ENCODE results near the gene RERE. TPM values are rescaled to one million over a fixed set of nuclear protein-coding genes. Genes with fewer than 3 reads are reported as not detected.

RERE gene
- 76.0 and 77.0 TPM in 2 replicates for total RNA-seq

GRCh38 chr1:8817412-8818324, at the start of gene RERE:
RERE (minus strand) TSS chr1:8817640.
- intact Hi-C loops (cut with micrococcal nuclease), result loop anchor here (1.0 to 2.0 kb wide), 3 partner anchors 61 to 117 kb away; partner anchors contain the start of gene ENO1

DNA sequence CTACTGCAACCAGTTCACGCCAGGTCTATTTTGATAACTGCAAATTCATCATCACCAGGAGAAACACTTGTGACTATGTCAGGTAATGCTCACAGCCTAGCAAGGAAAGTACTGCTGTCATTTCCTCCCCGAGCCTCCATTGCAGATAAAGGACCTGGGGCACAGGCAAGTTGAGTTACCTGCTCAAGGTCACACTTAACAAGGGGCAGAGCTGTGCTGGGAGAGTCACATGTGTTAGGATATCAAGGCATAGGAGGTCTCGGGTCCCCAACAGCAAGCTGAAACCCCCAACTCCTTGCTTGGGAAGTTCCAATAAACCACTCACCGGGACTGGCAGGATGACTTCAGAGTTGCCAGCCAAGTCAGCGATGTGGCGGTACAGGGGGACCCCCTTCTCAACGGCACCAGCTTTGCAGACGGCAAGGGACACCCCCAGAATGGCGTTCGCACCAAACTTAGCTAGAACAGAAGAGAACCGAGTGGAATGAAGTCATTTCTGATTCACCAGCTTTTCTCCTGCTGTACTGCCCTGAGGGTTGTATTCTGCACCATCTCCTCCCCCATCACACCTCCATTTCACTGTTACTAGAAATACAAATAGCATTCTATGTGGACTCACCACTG, 49.5 kb upstream of the RERE start:
- intact Hi-C loops (cut with micrococcal nuclease), result no loop called here

DNA sequence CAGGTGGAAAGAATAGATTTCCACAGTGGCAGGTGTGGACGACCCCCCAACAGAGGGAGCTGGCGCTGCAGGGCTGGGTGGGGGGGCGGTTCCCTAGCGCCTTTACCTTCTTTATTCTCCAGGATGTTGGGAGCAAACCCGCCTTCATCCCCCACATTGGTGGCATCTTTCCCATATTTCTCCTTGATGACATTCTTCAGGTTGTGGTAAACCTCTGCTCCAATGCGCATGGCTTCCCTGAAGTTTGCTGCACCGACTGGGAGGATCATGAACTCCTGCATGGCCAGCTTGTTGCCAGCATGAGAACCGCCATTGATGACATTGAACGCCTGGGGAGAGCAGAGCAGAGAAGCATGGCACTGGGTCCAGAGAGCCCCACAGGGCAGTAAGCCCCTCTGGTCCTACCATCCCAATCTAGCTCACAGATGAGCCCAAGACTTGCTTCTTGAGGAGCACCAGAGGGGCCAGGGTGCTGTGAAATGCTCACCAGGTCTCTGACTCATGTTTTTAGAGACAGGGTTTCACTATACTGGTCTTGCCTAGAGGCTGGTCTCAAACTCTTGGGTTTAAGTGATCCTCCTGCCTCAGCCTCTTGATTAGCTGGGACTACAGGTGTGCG, 48.8 kb upstream of the RERE start:
- intact Hi-C loops (cut with micrococcal nuclease), result no loop called here

DNA sequence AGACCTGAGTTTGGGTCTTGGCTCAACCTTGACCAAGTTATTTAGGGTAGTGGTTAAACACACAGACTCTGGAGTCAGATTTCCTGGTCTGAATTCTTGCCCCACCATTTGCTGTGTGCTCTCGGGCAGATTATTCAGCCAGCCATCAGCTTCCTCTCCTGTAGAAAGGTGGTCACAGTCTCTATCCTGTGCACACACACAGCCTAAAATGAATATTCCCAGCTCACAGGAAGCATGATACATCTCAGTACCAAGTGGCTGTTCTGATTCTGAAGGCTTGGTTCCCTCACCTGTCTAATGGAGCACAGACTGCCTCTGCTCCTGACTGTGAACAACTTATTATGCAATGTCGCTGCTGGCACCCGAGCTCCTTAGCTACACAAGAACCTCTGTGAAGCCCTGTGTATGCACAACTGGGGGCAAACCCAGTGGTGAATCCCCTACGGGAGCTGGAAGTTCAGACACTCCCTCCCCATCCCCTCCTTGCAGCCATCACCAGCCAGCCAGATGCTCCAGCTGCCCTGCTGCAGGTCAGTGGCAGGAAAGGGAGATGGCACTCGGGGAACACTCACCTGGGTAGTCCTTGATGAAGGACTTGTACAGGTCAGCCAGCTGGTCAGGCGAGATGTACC, 47.4 kb upstream of the RERE start:
- intact Hi-C loops (cut with micrococcal nuclease), result no loop called here

DNA sequence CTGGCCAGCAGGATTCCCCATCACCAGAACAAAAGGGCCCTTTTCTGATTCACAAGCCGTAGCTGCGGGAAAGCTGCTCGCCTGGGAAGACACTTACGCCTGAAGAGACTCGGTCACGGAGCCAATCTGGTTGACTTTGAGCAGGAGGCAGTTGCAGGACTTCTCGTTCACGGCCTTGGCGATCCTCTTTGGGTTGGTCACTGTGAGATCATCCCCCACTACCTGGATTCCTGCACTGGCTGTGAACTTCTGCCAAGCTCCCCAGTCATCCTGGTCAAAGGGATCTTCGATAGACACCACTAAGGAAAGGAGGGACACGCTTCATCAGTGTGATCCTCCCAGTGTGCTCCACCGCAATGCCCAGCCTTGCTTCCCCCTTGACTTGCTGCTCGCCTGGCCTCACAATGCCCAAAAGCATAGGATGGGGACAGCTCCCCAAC, 46.4 kb upstream of the RERE start:
- intact Hi-C loops (cut with micrococcal nuclease), result no loop called here

DNA sequence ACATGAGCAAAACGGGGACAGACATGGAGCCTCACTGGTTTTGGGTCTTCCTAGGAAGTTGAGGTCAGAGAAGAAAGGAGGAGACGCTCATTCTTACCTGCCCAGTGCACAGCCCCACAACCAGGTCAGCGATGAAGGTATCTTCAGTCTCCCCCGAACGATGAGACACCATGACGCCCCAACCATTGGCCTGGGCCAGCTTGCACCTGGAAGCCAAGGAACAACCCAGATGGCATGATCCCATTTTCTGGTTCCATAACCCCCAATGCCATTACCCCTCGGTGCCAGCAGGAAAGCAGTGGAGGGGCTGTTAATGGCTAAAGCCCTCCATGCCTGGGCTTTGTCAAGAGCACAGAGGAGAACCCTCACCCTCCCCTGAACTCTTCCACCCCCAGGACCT, 45.7 kb upstream of the RERE start:
- intact Hi-C loops (cut with micrococcal nuclease), result no loop called here

DNA sequence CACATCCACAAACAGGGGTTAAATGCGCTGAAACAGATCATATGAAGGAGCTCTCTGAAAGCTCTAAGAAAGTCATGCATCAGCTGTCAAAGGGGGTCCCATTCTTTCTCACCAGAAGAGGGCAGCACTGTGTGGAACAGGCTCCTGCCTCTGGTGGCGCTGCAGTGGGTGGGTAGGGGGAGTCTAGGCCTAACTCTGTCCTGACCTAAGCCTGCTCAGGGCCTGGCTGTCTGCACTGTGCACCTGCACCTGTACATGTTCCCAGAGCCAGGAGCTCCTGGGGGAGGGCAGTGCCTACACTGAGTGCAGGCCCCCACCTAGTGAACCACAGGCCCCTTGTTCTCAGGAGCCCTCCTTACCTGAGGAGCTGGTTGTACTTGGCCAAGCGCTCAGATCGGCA, 45.1 kb upstream of the RERE start:
- intact Hi-C loops (cut with micrococcal nuclease), result no loop called here

DNA sequence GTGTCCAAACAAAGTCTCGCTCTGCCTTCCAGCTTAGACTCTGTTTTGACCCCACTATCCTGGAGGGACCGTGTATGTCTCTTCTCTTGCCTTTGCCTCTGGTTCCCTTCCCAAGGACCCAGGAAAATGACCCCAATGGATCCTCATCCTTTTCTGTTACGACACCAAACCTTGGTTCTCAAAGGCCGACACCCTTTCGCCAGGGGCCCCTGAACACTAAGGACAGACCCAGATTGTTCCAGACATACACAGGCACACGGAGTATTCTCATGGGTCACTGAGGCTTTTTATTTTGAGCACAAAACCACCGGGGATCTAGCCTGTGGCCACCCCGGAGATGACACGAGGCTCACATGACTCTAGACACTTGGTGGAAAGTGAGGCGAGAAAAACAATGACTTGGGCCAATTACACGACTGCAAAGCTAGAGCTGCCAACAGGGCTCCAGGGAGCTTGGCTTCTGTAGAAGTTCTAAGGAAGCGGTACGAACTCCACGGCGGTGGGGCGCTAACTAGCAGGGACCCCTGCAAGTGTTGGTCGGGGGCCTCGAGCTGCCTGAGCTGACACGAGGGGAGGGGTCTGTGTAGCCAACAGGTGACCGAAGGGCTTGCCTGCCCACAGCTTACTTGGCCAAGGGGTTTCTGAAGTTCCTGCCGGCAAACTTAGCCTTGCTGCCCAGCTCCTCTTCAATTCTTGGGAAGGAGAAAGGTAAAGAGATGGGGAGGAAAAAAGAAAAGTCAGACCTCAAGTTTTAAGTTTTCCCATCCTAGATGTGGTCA, 43.5 kb upstream of the RERE start:
- intact Hi-C loops (cut with micrococcal nuclease), result no loop called here

GRCh38 chr1:8858888-8859706, 41.7 kb upstream of the RERE start:
- intact Hi-C loops (cut with micrococcal nuclease), result loop anchor here (2.0 kb wide), 3 partner anchors 18 to 146 kb away; no protein-coding TSS in a partner anchor

- intact Hi-C loops (cut with micrococcal nuclease), result loop anchor here (2.0 kb wide), 3 partner anchors 19 to 147 kb away; no protein-coding TSS in a partner anchor
These were observed 40.8 kb upstream of the RERE start for GRCh38 chr1:8858112-8858668.

DNA sequence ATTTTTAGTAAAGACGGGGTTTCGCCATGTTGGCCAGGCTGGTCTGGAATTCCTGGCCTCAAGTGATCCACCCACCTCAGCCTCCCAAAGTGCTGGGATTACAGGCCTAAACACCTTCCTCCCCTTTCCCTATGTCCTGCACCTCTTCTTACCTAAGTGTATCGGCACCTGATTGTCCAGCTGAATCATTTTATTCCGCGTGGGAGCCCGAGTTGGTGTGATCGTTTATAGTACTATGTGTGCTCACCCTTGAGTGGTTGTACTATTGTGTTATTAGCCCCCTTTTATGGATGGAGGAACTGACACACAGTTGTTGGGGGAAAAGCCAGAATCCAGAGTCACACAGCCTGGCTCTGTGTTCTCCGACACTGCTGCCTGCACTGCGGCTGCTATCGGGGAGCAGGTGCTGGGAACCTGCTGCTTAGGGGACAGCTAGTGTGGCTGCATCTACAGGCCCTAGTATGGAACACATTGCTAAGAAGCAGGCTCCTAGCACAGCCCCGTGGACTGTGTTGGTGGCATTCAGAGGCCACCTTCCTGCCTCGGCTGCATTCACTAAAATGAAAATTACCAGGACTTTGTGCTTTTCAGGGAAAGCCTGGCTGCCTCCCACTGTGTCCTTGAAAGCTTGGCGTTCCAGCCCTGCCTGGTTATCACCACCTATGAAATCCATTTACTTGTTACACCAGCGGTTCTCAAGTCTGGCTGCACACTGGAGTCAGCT, 39.4 kb upstream of the RERE start:
- intact Hi-C loops (cut with micrococcal nuclease), result no loop called here

DNA sequence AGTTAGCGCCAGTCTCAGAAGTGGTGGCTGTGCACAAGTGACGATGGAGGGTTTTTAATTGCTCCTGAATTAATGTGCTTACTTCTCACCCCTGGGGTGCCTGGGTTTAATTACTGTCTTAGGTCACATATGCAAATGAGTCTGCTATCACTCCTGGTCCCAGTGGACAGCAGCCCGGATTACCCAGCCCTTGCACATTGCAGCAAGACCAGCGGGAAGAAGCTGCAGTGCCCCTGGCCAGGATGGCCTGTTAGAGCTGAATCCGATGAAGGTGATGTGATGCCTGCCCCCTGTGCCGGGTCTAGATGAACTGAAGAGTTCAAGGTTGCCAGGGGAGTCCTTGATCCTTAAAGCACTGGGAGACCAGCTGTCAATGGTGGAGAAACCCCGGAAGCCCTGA, 36.8 kb upstream of the RERE start:
- intact Hi-C loops (cut with micrococcal nuclease), result no loop called here

DNA sequence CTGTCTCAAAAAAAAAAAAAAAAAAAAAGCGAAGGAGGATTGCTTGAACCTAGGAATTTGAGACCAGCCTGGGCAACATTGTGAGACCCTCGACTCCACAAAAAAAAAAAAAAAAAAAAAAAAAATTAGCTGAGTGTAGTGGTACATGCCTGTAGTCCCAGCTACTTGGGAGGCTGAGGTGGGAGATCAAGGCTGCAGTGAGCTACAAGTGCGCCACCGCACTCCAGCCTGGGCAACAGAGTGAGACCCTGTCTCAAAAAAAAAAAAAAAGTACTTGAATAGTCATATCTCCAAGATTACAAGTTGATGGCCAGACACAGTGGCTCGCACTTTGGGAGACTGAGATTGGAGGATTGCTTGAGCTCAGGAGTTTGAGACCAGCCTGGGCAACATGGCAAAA, 33.6 kb upstream of the RERE start:
- intact Hi-C loops (cut with micrococcal nuclease), result no loop called here

GRCh38 chr1:8848663-8849386, 31.4 kb upstream of the RERE start:
- intact Hi-C loops (cut with micrococcal nuclease), result loop anchor here (1.0 to 5.0 kb wide), 2 partner anchors 122 to 288 kb away; no protein-coding TSS in a partner anchor

DNA sequence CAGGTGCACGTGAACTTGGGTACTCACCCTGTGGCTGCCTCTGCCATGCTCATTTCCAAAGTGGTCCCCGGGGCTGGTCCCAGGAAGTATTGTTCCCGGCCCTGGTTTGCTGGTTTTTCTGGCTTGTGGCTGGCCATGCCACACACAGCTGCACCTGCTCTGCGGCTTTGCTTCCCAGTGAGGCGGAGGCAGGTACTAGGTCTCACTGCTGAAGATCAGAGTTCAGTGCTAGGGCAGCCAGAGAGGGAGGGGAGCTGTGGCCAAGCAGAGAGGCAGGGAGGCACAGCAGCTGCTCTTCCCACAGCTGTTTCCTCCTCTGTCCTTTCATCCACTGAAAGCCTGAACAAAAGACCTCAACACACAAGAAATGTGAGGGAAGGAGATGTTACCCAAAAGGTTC, 30.6 kb upstream of the RERE start:
- intact Hi-C loops (cut with micrococcal nuclease), result loop anchor here (5.0 kb wide), 1 partner anchor 121 kb away; no protein-coding TSS in a partner anchor

GRCh38 chr1:8846263-8846662, 28.8 kb upstream of the RERE start:
- intact Hi-C loops (cut with micrococcal nuclease), result loop anchor here (5.0 kb wide), 1 partner anchor 119 kb away; no protein-coding TSS in a partner anchor

DNA sequence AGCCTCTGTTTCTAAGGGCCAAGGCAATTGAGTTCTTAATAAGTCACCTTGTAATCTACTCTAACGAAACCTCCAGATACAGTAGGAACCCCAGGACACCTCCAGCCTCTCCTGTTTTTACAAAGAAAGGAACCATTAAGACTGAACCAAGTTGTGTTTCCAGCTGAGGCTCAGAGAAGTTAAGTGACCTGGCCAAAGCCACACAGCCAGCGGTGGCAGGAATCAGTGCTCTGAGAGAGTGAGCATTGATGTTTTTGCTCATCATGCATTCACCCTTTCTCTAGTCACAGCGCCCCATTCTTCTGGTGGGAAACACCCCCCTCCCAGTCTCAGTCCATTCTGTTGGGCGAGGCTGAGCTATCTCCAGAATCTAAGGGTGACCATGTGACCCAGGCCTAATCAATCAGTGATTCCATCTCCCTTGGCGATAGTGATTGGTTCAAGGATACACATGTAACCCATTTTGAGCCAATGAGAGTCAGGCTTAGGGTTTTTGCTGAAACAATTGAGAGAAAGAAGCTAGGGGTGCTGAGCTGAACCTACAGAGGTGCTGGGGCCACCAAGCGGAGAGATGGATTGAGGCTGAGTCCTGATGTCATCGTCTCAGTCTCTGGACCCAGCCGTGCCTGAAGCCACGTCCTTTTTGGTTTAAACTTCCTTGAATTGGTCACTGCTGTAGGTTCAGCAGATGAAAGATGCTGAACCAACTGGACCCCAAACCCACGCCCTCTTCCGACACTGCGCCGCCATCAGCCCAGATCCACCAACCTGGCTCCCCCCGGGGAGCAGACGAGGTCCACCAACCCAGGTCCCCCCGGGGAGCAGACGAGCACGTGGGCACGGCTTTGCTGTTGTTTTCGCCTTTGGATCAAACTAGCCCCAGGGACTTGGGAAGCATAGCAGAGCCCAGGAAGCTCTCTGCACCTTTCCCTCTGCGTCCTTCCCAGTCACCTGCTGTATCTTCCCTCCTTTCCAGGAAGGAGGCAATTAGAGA, 28.0 kb upstream of the RERE start:
- intact Hi-C loops (cut with micrococcal nuclease), result loop anchor here (5.0 kb wide), 1 partner anchor 118 kb away; no protein-coding TSS in a partner anchor
